Measurements from ENCODE around the gene MACO1. TPM values are rescaled to one million over a fixed set of nuclear protein-coding genes. Genes with fewer than 3 reads are reported as not detected.

Gene MACO1
- total and polyA plus RNA-seq, 2 of the 13 experiments (the other 11 are each of a cell fraction or from before 2014, with no cell fraction given) = 9.7 to 17.0 TPM

DNA sequence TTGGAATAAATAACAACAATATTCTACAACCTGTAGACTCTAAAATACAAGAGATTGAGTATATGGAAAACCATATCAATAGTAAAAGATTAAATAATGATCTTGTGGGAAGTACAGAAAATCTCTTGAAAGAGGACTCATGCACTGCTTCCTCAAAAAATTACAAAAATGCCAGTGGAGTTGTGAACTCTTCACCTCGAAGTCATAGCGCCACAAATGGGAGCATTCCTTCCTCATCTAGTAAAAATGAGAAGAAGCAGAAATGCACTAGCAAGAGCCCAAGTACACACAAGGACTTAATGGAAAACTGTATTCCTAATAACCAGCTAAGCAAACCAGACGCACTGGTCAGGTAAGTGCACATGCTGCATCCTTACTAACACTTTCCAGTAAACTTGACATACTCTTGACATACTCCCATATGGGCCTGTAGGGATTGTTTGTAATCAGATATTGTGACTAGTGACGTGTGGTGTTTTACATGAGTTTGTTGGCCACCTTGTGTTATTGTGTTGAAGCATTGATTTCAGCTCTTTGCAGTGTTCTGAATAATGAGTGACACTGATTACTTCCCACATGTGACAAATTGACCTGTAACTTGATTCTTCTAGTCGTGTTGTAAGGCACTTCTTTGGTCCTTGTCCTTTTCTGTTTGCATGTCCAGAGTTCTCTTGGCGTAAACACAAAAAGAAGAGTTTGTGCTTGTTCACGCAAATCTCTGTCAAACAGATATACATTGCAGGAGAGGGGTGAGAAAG, 28.0 kb downstream of the MACO1 start (continued):
- TF ChIP-seq MAZ (IDR thresholded peaks at IDR 0.05; ENCODE audit: borderline replicate concordance, low read depth, low read length) = no peak
- TF ChIP-seq MAZ (CRISPR knock-in tag; IDR thresholded peaks at IDR 0.05; ENCODE audit: low read depth) = no peak
- no peak for TF ChIP-seq SMAD1 (CRISPR knock-in tag; IDR thresholded peaks at IDR 0.05; ENCODE audit: borderline replicate concordance, low read depth)
- TF ChIP-seq ZSCAN21 (CRISPR knock-in tag; IDR thresholded peaks at IDR 0.05; ENCODE audit: borderline replicate concordance) = no peak
- TF ChIP-seq CCAR2 (optimal IDR thresholded peaks at IDR 0.05; ENCODE audit: low read depth, low read length) = no peak
- TF ChIP-seq IRX3 (CRISPR knock-in tag; IDR thresholded peaks at IDR 0.05; ENCODE audit: borderline replicate concordance, low read depth) = no peak
- no peak for TF ChIP-seq SRSF4 (IDR thresholded peaks at IDR 0.05; ENCODE audit: low read depth, low read length, poor library complexity, severe bottlenecking)
- TF ChIP-seq, protein P1, sequence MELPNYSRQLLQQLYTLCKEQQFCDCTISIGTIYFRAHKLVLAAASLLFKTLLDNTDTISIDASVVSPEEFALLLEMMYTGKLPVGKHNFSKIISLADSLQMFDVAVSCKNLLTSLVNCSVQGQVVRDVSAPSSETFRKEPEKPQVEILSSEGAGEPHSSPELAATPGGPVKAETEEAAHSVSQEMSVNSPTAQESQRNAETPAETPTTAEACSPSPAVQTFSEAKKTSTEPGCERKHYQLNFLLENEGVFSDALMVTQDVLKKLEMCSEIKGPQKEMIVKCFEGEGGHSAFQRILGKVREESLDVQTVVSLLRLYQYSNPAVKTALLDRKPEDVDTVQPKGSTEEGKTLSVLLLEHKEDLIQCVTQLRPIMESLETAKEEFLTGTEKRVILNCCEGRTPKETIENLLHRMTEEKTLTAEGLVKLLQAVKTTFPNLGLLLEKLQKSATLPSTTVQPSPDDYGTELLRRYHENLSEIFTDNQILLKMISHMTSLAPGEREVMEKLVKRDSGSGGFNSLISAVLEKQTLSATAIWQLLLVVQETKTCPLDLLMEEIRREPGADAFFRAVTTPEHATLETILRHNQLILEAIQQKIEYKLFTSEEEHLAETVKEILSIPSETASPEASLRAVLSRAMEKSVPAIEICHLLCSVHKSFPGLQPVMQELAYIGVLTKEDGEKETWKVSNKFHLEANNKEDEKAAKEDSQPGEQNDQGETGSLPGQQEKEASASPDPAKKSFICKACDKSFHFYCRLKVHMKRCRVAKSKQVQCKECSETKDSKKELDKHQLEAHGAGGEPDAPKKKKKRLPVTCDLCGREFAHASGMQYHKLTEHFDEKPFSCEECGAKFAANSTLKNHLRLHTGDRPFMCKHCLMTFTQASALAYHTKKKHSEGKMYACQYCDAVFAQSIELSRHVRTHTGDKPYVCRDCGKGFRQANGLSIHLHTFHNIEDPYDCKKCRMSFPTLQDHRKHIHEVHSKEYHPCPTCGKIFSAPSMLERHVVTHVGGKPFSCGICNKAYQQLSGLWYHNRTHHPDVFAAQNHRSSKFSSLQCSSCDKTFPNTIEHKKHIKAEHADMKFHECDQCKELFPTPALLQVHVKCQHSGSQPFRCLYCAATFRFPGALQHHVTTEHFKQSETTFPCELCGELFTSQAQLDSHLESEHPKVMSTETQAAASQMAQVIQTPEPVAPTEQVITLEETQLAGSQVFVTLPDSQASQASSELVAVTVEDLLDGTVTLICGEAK (IDR thresholded peaks at IDR 0.05) = no peak
- TF ChIP-seq, protein P1 (CRISPR knock-in tag; IDR thresholded peaks at IDR 0.05) = no peak; the same call in 1 of the 2 replicates
- no peak for TF ChIP-seq ZFP82 (CRISPR knock-in tag; IDR thresholded peaks at IDR 0.05; ENCODE audit: borderline replicate concordance)
- no peak for TF ChIP-seq KMT2A (CRISPR knock-in tag; IDR thresholded peaks at IDR 0.05)
- TF ChIP-seq SAP130 (CRISPR knock-in tag; IDR thresholded peaks at IDR 0.05; ENCODE audit: low read depth) = peak; percentile 72
- no peak for TF ChIP-seq ATRX (CRISPR knock-in tag; IDR thresholded peaks at IDR 0.05; ENCODE audit: borderline replicate concordance)
- no peak for TF ChIP-seq HNRNPK (IDR thresholded peaks at IDR 0.05; ENCODE audit: low read depth, low read length, poor library complexity, severe bottlenecking)
- TF ChIP-seq NFE2L1 (CRISPR knock-in tag; IDR thresholded peaks at IDR 0.05; ENCODE audit: borderline replicate concordance) = no peak
- TF ChIP-seq ZNF749 (CRISPR knock-in tag; IDR thresholded peaks at IDR 0.05; ENCODE audit: borderline replicate concordance) = no peak
- 0 out of 2 replicates have a peak, but pooled peaks have one; percentile 26 for TF ChIP-seq KLF12 (CRISPR knock-in tag; IDR thresholded peaks at IDR 0.05; ENCODE audit: borderline replicate concordance)
- TF ChIP-seq NFE2 (CRISPR knock-in tag; IDR thresholded peaks at IDR 0.05) = no peak
- TF ChIP-seq MTF2 (CRISPR knock-in tag; IDR thresholded peaks at IDR 0.05; ENCODE audit: borderline replicate concordance) = no peak
- TF ChIP-seq ZBTB21 (CRISPR knock-in tag; IDR thresholded peaks at IDR 0.05) = no peak
- no peak for TF ChIP-seq U2AF1 (optimal IDR thresholded peaks at IDR 0.05; ENCODE audit: low read depth, low read length)
- TF ChIP-seq SP5 (CRISPR knock-in tag; IDR thresholded peaks at IDR 0.05; ENCODE audit: borderline replicate concordance, low read depth) = no peak

All from HepG2 (cell line).